ENCODE data around the gene NKAIN2.

NKAIN2 gene

DNA sequence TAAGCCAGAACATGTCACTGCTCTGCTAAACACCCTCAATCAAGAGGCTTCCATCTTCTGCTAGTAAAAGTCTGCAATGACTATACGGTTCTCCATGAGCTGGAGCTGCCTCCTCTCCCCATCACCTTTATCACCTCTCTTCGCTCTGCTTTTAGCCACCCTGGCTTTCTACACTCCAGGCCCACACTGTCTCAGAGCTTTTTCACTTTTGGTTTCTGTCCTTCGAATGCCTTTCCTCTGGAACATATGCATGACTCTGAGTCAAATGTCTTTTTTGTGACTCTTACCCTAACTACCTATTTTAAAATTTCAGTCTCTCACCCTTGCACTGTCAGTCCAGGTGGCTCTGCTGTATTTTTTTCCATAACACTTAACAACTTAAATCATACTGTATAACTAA, 633.1 kb downstream of the NKAIN2 start:
- no peak overlapping the region for H3K4me3 ChIP-seq (ENCODE audit: low read depth, low read length)
- no peak for DNase-seq (ENCODE audit: low read depth)
- in situ Hi-C loops (cut with HindIII; ENCODE audit: low sequenced_read_pairs): no loop called here

DNA sequence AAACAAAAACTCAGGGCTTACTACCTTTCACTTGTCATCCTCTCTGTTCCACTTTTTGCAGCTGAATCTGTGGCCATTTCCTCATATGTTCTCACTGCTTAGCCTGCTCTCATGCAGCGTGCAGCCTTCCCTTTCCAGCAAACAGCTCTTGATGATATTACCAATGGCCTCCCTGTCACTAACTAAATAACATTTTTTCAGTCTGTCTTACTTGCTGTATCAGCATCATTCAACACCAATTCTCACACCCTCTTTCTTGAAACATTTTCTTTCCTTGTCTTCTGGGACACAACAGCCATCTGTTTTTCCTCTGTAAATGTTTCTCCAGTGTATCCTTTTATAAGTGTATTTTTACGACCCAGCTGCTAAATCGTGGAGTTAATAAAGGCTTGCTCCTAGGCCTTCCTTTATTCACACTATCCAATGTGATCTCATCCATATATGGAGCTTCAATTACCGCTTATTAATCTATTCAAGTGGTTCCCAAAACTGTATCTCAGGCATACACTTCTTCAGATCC, 634.9 kb downstream of the NKAIN2 start:
- no peak for DNase-seq (ENCODE audit: low read depth)
- in situ Hi-C loops (cut with HindIII; ENCODE audit: low sequenced_read_pairs): no loop called here
- H3K4me3 ChIP-seq (ENCODE audit: low read depth, low read length): no peak overlapping the region
- TF ChIP-seq, protein P1, sequence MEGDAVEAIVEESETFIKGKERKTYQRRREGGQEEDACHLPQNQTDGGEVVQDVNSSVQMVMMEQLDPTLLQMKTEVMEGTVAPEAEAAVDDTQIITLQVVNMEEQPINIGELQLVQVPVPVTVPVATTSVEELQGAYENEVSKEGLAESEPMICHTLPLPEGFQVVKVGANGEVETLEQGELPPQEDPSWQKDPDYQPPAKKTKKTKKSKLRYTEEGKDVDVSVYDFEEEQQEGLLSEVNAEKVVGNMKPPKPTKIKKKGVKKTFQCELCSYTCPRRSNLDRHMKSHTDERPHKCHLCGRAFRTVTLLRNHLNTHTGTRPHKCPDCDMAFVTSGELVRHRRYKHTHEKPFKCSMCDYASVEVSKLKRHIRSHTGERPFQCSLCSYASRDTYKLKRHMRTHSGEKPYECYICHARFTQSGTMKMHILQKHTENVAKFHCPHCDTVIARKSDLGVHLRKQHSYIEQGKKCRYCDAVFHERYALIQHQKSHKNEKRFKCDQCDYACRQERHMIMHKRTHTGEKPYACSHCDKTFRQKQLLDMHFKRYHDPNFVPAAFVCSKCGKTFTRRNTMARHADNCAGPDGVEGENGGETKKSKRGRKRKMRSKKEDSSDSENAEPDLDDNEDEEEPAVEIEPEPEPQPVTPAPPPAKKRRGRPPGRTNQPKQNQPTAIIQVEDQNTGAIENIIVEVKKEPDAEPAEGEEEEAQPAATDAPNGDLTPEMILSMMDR (IDR thresholded peaks at IDR 0.05; ENCODE audit: low read depth, low read length, missing control alignments): no peak

More for the DNA sequence above, 633.1 kb downstream of the NKAIN2 start:
- TF ChIP-seq, protein P1 (IDR thresholded peaks at IDR 0.05; ENCODE audit: low read depth, low read length, missing control alignments): no peak

DNA sequence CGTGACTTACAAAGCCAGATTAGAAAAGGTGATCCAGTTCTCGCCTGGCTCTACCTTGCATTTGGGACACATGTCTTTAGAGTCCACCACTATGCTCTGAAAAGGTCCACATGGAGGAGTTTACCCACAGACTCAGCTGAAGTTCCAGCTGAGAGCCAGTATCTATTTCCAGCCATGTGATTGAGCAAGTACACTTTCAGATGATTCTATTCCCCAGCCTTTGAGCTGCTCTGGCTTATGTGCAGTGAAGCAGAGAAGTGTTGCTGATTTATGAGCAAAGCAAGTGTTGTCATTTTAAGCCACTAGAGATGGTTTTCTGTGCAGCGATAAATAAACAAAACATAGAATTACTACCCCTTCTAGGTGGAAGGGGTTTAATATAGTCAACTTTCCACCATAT, 637.8 kb downstream of the NKAIN2 start:
- in situ Hi-C loops (cut with HindIII; ENCODE audit: low sequenced_read_pairs): no loop called here
- DNase-seq (ENCODE audit: low read depth): no peak
- no peak overlapping the region for H3K4me3 ChIP-seq (ENCODE audit: low read depth, low read length)
- TF ChIP-seq, protein P1 (IDR thresholded peaks at IDR 0.05; ENCODE audit: low read depth, low read length, missing control alignments): no peak

DNA sequence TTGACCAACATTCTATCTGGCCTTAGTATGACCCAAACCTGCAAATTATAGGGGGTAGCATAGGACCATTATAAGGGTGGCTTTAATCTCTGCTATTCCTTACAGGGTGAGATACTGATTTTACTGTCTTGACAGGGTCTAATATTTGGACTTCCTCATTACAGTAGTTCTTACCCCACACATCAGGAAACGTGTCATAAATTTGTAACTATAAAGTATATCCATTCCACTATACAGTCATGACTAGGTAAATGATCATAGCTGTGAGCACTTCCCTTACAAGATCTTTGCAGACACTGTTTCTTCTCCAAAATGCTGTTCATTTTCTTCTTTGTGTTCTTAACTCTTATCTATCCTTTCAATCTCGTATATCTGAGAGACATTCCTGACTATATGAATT, 639.9 kb downstream of the NKAIN2 start:
- in situ Hi-C loops (cut with HindIII; ENCODE audit: low sequenced_read_pairs): no loop called here
- TF ChIP-seq, protein P1 (IDR thresholded peaks at IDR 0.05; ENCODE audit: low read depth, low read length, missing control alignments): no peak
- no peak overlapping the region for H3K4me3 ChIP-seq (ENCODE audit: low read depth, low read length)
- DNase-seq (ENCODE audit: low read depth): no peak

DNA sequence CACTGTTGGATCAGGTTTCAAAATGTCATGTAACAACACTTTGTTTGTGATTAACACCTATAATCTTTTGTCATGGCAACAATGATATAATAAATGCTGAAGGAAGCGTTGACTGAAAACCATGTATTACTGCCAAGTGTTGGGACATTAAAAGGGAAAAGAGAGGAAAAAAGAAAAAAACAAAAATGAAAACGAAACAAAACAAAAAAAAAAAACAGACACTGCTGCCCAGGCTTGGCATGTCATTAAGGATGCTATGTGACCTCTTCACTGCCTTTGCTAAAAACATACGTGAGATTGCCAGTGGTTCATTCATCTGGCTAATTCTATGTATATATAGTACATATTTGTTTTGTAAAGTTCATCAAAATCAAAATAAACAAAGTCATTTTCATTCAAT, 641.9 kb downstream of the NKAIN2 start:
- no peak for DNase-seq (ENCODE audit: low read depth)
- in situ Hi-C loops (cut with HindIII; ENCODE audit: low sequenced_read_pairs): no loop called here
- TF ChIP-seq, protein P1 (IDR thresholded peaks at IDR 0.05; ENCODE audit: low read depth, low read length, missing control alignments): no peak
- no peak overlapping the region for H3K4me3 ChIP-seq (ENCODE audit: low read depth, low read length)

DNA sequence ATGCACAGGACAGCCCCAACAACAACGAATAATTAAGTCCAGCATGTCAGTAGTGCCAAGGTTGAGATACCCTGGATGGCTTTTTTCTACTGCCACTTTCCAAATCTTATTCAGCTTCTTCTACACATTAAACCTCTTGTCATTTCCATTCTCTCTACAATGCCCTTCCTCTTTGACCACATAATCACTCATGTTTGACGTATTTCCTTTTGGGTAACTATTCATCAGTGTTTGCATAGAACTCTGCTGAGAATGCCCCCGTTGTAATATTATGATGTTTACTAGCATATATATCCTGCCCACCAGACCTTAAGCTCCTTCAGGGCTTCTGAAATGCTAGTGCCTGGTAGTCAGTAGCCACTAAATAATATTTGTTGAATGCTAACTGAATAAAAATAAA, 643.3 kb downstream of the NKAIN2 start:
- no peak for DNase-seq (ENCODE audit: low read depth)
- H3K4me3 ChIP-seq (ENCODE audit: low read depth, low read length): no peak overlapping the region
- TF ChIP-seq, protein P1 (IDR thresholded peaks at IDR 0.05; ENCODE audit: low read depth, low read length, missing control alignments): no peak
- in situ Hi-C loops (cut with HindIII; ENCODE audit: low sequenced_read_pairs): no loop called here

DNA sequence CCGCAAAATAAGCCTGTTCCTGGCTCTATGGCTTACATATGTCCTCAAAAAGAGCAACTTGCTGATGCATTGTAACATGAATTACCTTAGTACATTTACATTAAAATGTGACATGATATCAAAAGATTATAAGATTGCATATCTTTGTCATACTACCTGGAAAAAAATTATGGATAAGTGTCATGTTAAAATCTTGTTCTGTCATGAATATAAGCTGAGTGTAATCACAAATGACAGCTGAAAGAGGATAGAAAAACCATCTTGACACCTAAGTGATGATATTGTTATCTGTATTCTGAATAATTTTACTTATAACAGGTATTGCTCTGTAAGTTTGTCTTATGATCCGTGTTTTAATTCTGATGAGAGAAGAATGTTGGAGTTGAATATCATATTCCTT, 655.6 kb downstream of the NKAIN2 start:
- H3K4me3 ChIP-seq (ENCODE audit: low read depth, low read length): no peak overlapping the region
- no peak for DNase-seq (ENCODE audit: low read depth)
- in situ Hi-C loops (cut with HindIII; ENCODE audit: low sequenced_read_pairs): no loop called here
- TF ChIP-seq, protein P1 (IDR thresholded peaks at IDR 0.05; ENCODE audit: low read depth, low read length, missing control alignments): no peak
